ENCODE measurements around the gene KDM5C. TPM values are rescaled to one million over a fixed set of nuclear protein-coding genes. Genes with fewer than 3 reads are reported as not detected.

KDM5C gene
- total and polyA plus RNA-seq, 2 of the 8 experiments (the other 6 are each of a cell fraction or from before 2014, with no cell fraction given) = 42.4 to 82.2 TPM

GRCh38 chrX:53257670-53258423, 32.8 kb upstream of the KDM5C start:
- Histone ChIP-seq H3K27me3 (replicated peaks in 1 of 4; ENCODE audit: control insufficient read depth in 3 of 4, extremely low read depth in 1 of 4, insufficient read depth in 3 of 4, low read length in 3 of 4) (no peaks in the 10 kb centered on the region), H3K56ac (replicated peaks; ENCODE audit: insufficient read length, low read depth, low read length) (no peak overlapping the region), H4K91ac (replicated peaks; ENCODE audit: insufficient read length, low read length) (no peak overlapping the region), H3K9ac (replicated peaks in 1 of 4; ENCODE audit: extremely low read depth in 1 of 4, low read depth in 3 of 4, low read length in 3 of 4) (no peak overlapping the region), H4K8ac (ENCODE audit: extremely low read depth, insufficient read depth, low read length) (no peak overlapping the region), H3K23me2 (ENCODE audit: low read depth, low read length) (no peaks in the 10 kb centered on the region), H3K4ac (replicated peaks; ENCODE audit: insufficient read length, low read depth, low read length) (no peak overlapping the region), H3K23ac (ENCODE audit: insufficient read length) (no peak overlapping the region), H2BK5ac (ENCODE audit: low read depth, low read length) (no peak overlapping the region), H2BK12ac (ENCODE audit: low read depth, low read length) (no peak overlapping the region), H2AFZ (ENCODE audit: low read length) (no peak overlapping the region), H3K27ac (ENCODE audit: low read depth, low read length) (no peak overlapping the region), H4K20me1 (replicated peaks in 1 of 2; ENCODE audit: control insufficient read depth in 1 of 2, insufficient read depth in 2 of 2, low read length in 2 of 2) (peaks cover 0 to 1% of the 10 kb centered on the region in 2 experiments), H3K4me2 (ENCODE audit: insufficient read depth in 1 of 2, low read depth in 2 of 2, low read length in 2 of 2) (no peak overlapping the region), H4K5ac (ENCODE audit: insufficient read length, low read depth, low read length) (no peak overlapping the region), H3K36me3 (ENCODE audit: control insufficient read depth in 2 of 4, insufficient read depth in 4 of 4, low read length in 3 of 4) (no peaks in the 10 kb centered on the region), H3K18ac (ENCODE audit: extremely low read depth, low read length) (no peak overlapping the region), H2BK15ac (ENCODE audit: low read length) (no peak overlapping the region), H3K9me3 (ENCODE audit: insufficient read depth in 2 of 2, low read depth in 1 of 2, low read length in 1 of 2) (no peaks in the 10 kb centered on the region), H3K4me3 (ENCODE audit: extremely low read depth in 1 of 4, insufficient read depth in 2 of 4, low read depth in 3 of 4, low read length in 4 of 4) (no peak overlapping the region), H2AK5ac (ENCODE audit: low read depth, low read length) (no peak overlapping the region), H2BK20ac (ENCODE audit: low read length) (no peak overlapping the region), H3K79me1 (ENCODE audit: low read depth, low read length) (no peaks in the 10 kb centered on the region; the same call in 1 of the 2 replicates), H3K14ac (ENCODE audit: insufficient read length) (no peak overlapping the region), H3K4me1 (replicated peaks in 1 of 4; ENCODE audit: control insufficient read depth in 3 of 4, insufficient read depth in 4 of 4, low read length in 3 of 4) (peaks cover 0 to 11% (median 4%) of the 10 kb centered on the region in 4 experiments; a peak in 5 of 7 replicates), H2BK120ac (replicated peaks; ENCODE audit: low read depth, low read length) (no peak overlapping the region), H3K79me2 (ENCODE audit: control insufficient read depth in 1 of 2, insufficient read depth in 2 of 2, low read length in 2 of 2) (no peaks in the 10 kb centered on the region)
- 85% methylated on average over 6 of the region's 6 CpGs; no CpG with 5 or more reads in 1 of the 2 experiments for WGBS, 2 experiments (ENCODE audit: extremely low coverage in 1 of 2, insufficient coverage in 1 of 2, insufficient read length in 1 of 2, insufficient replicate concordance in 2 of 2, low coverage in 1 of 2, low lambda C conversion rate in 2 of 2, missing lambda C conversion rate in 1 of 2)
- ChIA-PET POLR2A (ENCODE audit: partially characterized antibody) (interaction anchor here (1.1 kb wide), 1 partner anchor 69 kb away, joined by 3 read pairs; no protein-coding TSS in a partner anchor), CTCF (ENCODE audit: partially characterized antibody) (interaction anchor here (0.6 to 2.5 kb wide), 7 partner anchors 11 to 224 kb away, joined by 3 to 12 read pairs (median 4); no protein-coding TSS in a partner anchor)
- FAIRE-seq (no peak), DNase-seq (ENCODE audit: low read depth in 1 of 2, low spot score in 2 of 2) (no peak)
- TF ChIP-seq EGR1 (IDR thresholded peaks at IDR 0.05; ENCODE audit: borderline replicate concordance, low read depth, low read length) (no peak), EP300 (IDR thresholded peaks at IDR 0.05; ENCODE audit: borderline replicate concordance in 1 of 2, low read depth in 2 of 2, low read length in 2 of 2) (no peak), BRCA1 (IDR thresholded peaks at IDR 0.05; ENCODE audit: low read depth, low read length) (no peak), JUN (IDR thresholded peaks at IDR 0.05; ENCODE audit: low read depth, low read length) (no peak), SIN3A (conservative IDR thresholded peaks at IDR 0.05 in 1 of 2, IDR thresholded peaks at IDR 0.05 in 1 of 2; ENCODE audit: low read depth in 1 of 2, low read length in 2 of 2) (no peak), SP1 (IDR thresholded peaks at IDR 0.05; ENCODE audit: low read depth, low read length) (no peak), CBX8 (IDR thresholded peaks at IDR 0.05; ENCODE audit: borderline replicate concordance, low read depth, low read length) (no peak), PHF8 (conservative IDR thresholded peaks at IDR 0.05; ENCODE audit: low read depth, low read length) (no peak), SAP30 (IDR thresholded peaks at IDR 0.05; ENCODE audit: insufficient read depth, insufficient replicate concordance, low read length) (no peak), GABPA (IDR thresholded peaks at IDR 0.05; ENCODE audit: borderline replicate concordance, insufficient read depth, low read length) (no peak)

Data from H1 (cell line).